Sigmoid colon (tissue), 7 donors: ENCODE measurements around the gene RNF212. TPM values are rescaled to one million over a fixed set of nuclear protein-coding genes. Genes with fewer than 3 reads are reported as not detected.

Source experiments
- DNase-seq: peaks from one replicate; pipeline ENCODE4 v3.0.0-alpha.2; 2019
- H3K27ac ChIP-seq, 4 donors: fragments of 200-600 bp; sonication (generic); one replicate each; pipeline ENCODE4 v1.5.1; 2016 to 2019; ENCODE audit warnings: mild to moderate bottlenecking in 1 of 4
- H3K27me3 ChIP-seq, 3 donors: fragments of 200-600 bp; sonication (generic); one replicate each; pipeline ENCODE4 v1.5.1; 2019; ENCODE audit warnings: mild to moderate bottlenecking in 1 of 3
- H3K36me3 ChIP-seq, 4 donors: fragments of 200-600 bp; sonication (generic); one replicate each; pipeline ENCODE4 v1.5.1; 2016 to 2019
- H3K4me1 ChIP-seq, 4 donors: fragments of 200-600 bp; sonication (generic); one replicate each; pipeline ENCODE4 v1.5.1; 2017 to 2019
- H3K4me3 ChIP-seq, 4 donors: fragments of 200-600 bp; sonication (generic); one replicate each; pipeline ENCODE4 v1.5.1; 2017 to 2019; ENCODE audit warnings: mild to moderate bottlenecking in 2 of 4, moderate library complexity in 1 of 4
- H3K9me3 ChIP-seq, 4 donors: fragments of 200-600 bp in 3 of 4; sonication (generic) in 3 of 4; one replicate each; pipeline versions ENCODE4 v1.5.1 to v1.6.1; 2013 to 2019
- CTCF ChIP-seq, 4 experiments: fragments of 450-650 bp in 3 of 4; fragments of 200-600 bp in 1 of 4; IDR thresholded peaks; one replicate each; pipeline ENCODE4 v1.5.1; 2016 to 2019; ENCODE audit warnings: antibody characterized with exemption in 4 of 4, mild to moderate bottlenecking in 3 of 4, moderate library complexity in 2 of 4
- EP300 ChIP-seq, 4 donors: sonication (generic); formaldehyde crosslinking; IDR thresholded peaks; one replicate each; pipeline ENCODE4 v1.6.1; 2017; ENCODE audit warnings: antibody characterized with exemption in 4 of 4
- POLR2A ChIP-seq, 2 donors: fragments of 450-650 bp; IDR thresholded peaks; one replicate each; pipeline ENCODE4 v1.6.1; 2016; ENCODE audit warnings: antibody characterized with exemption in 2 of 2, mild to moderate bottlenecking in 2 of 2, moderate library complexity in 2 of 2
- POLR2AphosphoS5 ChIP-seq, 4 donors: sonication (generic); formaldehyde crosslinking; IDR thresholded peaks; one replicate each; pipeline ENCODE4 v1.6.1; 2017; ENCODE audit warnings: antibody characterized with exemption in 4 of 4
- WGBS, 2 donors: extraction: QIAGEN DNeasy Blood & Tissue Kit; methylation state at CpG; one replicate each; pipeline ENCODE4 v1.1.7; 2013; 5-methylcytosine and 5-hydroxymethylcytosine counted together
- intact Hi-C: fragments of 100-400 bp; cut with DNase I; formaldehyde crosslinking; loops from one replicate; pipeline ENCODE4 v1.15.1; 2023
- polyA plus RNA-seq, 3 donors: library from polyadenylated mRNA; stranded (reverse); fragments of 200-250 nt; gene quantifications; one replicate each; pipeline ENCODE4 v1.2.3, GENCODE V29; 2013
- total RNA-seq, 4 donors: library from RNA; depleted of rRNA; stranded (reverse); fragments of >200 nt; gene quantifications; one replicate each; pipeline ENCODE4 v1.1.0, GENCODE V29; 2016
- donor health status: healthy with polysubstance abuse.
- donor health status: Bipolar disorder and iron deficiency.
- donor health status: healthy.

The RNF212 gene
- total and polyA plus RNA-seq, 7 donors, result 0.60 to 12.8 (median 4.0) TPM; not detected in 1

- Histone ChIP-seq H3K4me3 (no peak overlapping the region), H3K27ac (no peak overlapping the region), H3K27me3 (peaks cover 22 to 80% (median 42%) of the 10 kb centered on the region in 3 donors), H3K36me3 (no peaks in the 10 kb centered on the region), H3K4me1 (peaks cover 4 to 51% (median 45%) of the 10 kb centered on the region in 4 donors), H3K9me3 (no peaks in the 10 kb centered on the region)
- WGBS, 2 donors, result 35 to 70% methylated on average over 7 of the region's 7 CpGs
- DNase-seq, result no peak
- TF ChIP-seq POLR2AphosphoS5 (IDR thresholded peaks at IDR 0.05) (no peak), CTCF (IDR thresholded peaks at IDR 0.05) (no peak), EP300 (IDR thresholded peaks at IDR 0.05) (no peak)
- intact Hi-C loops, result no loop called here
Observed at GRCh38 chr4:1043162-1043561, 70.2 kb downstream of the RNF212 start.

- intact Hi-C loops, result no loop called here
- WGBS, 2 donors, result 78 to 87% methylated on average over 17 of the region's 17 CpGs
- Histone ChIP-seq H3K9me3 (no peaks in the 10 kb centered on the region), H3K27ac (no peak overlapping the region), H3K4me1 (peaks cover 4 to 48% (median 43%) of the 10 kb centered on the region in 4 donors), H3K36me3 (no peaks in the 10 kb centered on the region), H3K27me3 (peaks cover 22 to 78% (median 42%) of the 10 kb centered on the region in 3 donors), H3K4me3 (no peak overlapping the region)
- no peak for DNase-seq
- no peak for TF ChIP-seq CTCF (IDR thresholded peaks at IDR 0.05)
- TF ChIP-seq POLR2A (IDR thresholded peaks at IDR 0.05), result no peak
- no peak for TF ChIP-seq POLR2AphosphoS5 (IDR thresholded peaks at IDR 0.05)
- TF ChIP-seq EP300 (IDR thresholded peaks at IDR 0.05), result no peak
Observed at GRCh38 chr4:1042352-1043055, 70.9 kb downstream of the RNF212 start.

- no peak for TF ChIP-seq POLR2A (IDR thresholded peaks at IDR 0.05)
- TF ChIP-seq EP300 (IDR thresholded peaks at IDR 0.05), result no peak
- TF ChIP-seq POLR2AphosphoS5 (IDR thresholded peaks at IDR 0.05), result no peak
- no peak for TF ChIP-seq CTCF (IDR thresholded peaks at IDR 0.05)
- Histone ChIP-seq H3K4me3 (peak overlapping the region in 1 of 4 donors; percentile 2), H3K27ac (peak overlapping the region in 1 of 4 donors; percentile 41), H3K9me3 (no peaks in the 10 kb centered on the region), H3K27me3 (peaks cover 22 to 73% (median 40%) of the 10 kb centered on the region in 3 donors), H3K4me1 (peaks cover 4 to 42% (median 37%) of the 10 kb centered on the region in 4 donors), H3K36me3 (no peaks in the 10 kb centered on the region)
- WGBS, 2 donors, result 24 to 58% methylated on average over 8 of the region's 8 CpGs
- no peak for DNase-seq
- intact Hi-C loops, result no loop called here
Observed at GRCh38 chr4:1041936-1042330, 71.4 kb downstream of the RNF212 start.

- H3K27me3 ChIP-seq, result peaks cover 22 to 71% (median 43%) of the 10 kb centered on the region in 3 donors
- H3K27ac ChIP-seq, result peak overlapping the region in 1 of 4 donors; percentile 41
- DNase-seq, result no peak
- no peaks in the 10 kb centered on the region for H3K36me3 ChIP-seq
- no peaks in the 10 kb centered on the region for H3K9me3 ChIP-seq
- intact Hi-C loops, result no loop called here
- TF ChIP-seq CTCF (IDR thresholded peaks at IDR 0.05), result no peak
- no peak for TF ChIP-seq EP300 (IDR thresholded peaks at IDR 0.05)
- no peak for TF ChIP-seq POLR2AphosphoS5 (IDR thresholded peaks at IDR 0.05)
- TF ChIP-seq POLR2A (IDR thresholded peaks at IDR 0.05), result no peak
- H3K4me3 ChIP-seq, result peak overlapping the region in 1 of 4 donors; percentile 2
- peaks cover 4 to 39% (median 35%) of the 10 kb centered on the region in 4 donors for H3K4me1 ChIP-seq
- WGBS, 2 donors, result 33 to 54% methylated on average over 36 of the region's 36 CpGs
Observed at GRCh38 chr4:1041147-1041935, 72.0 kb downstream of the RNF212 start.
